ENCODE measurements around the gene EIF4G3. TPM values are rescaled to one million over a fixed set of nuclear protein-coding genes. Genes with fewer than 3 reads are reported as not detected.
"Not testable (repeated sequence)": the region's sequence is repeated elsewhere in the genome, so short reads cannot be mapped to it uniquely, and the experiment has no call there.

EIF4G3 gene
- total RNA-seq, 4 donors from 2014 or later: 18.8 to 75.0 (median 34.9) TPM

GRCh38 chr1:21058035-21058793, 118.5 kb downstream of the EIF4G3 start:
- H3K4me1 ChIP-seq: no peaks in the 10 kb centered on the region
- no peaks in the 10 kb centered on the region for H3K9me3 ChIP-seq
- no peak for DNase-seq
- intact Hi-C loops (cut with DNase I; ENCODE audit: low total_unique reads): no loop called here
- H3K36me3 ChIP-seq: no peaks in the 10 kb centered on the region
- TF ChIP-seq, protein P1, sequence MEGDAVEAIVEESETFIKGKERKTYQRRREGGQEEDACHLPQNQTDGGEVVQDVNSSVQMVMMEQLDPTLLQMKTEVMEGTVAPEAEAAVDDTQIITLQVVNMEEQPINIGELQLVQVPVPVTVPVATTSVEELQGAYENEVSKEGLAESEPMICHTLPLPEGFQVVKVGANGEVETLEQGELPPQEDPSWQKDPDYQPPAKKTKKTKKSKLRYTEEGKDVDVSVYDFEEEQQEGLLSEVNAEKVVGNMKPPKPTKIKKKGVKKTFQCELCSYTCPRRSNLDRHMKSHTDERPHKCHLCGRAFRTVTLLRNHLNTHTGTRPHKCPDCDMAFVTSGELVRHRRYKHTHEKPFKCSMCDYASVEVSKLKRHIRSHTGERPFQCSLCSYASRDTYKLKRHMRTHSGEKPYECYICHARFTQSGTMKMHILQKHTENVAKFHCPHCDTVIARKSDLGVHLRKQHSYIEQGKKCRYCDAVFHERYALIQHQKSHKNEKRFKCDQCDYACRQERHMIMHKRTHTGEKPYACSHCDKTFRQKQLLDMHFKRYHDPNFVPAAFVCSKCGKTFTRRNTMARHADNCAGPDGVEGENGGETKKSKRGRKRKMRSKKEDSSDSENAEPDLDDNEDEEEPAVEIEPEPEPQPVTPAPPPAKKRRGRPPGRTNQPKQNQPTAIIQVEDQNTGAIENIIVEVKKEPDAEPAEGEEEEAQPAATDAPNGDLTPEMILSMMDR (IDR thresholded peaks at IDR 0.05): no peak
- TF ChIP-seq POLR2A (IDR thresholded peaks at IDR 0.05): no peak
- no peak overlapping the region for H3K4me3 ChIP-seq
- no peaks in the 10 kb centered on the region for H3K27me3 ChIP-seq
- H3K27ac ChIP-seq: no peak overlapping the region

- H3K36me3 ChIP-seq; DNase-seq; H3K9me3 ChIP-seq; H3K27me3 ChIP-seq; H3K4me1 ChIP-seq; H3K4me3 ChIP-seq; intact Hi-C loops (cut with DNase I; ENCODE audit: low total_unique reads); H3K27ac ChIP-seq: not testable (repeated sequence)
These were observed 123.3 kb downstream of the EIF4G3 start for GRCh38 chr1:21053189-21053928.

- Histone ChIP-seq H3K27me3 (no peaks in the 10 kb centered on the region), H3K9me3 (no peaks in the 10 kb centered on the region), H3K27ac (no peak overlapping the region), H3K4me1 (no peaks in the 10 kb centered on the region), H3K4me3 (no peak overlapping the region), H3K36me3 (no peaks in the 10 kb centered on the region)
- TF ChIP-seq POLR2A (IDR thresholded peaks at IDR 0.05): no peak
- TF ChIP-seq, protein P1 (IDR thresholded peaks at IDR 0.05): no peak
- intact Hi-C loops (cut with DNase I; ENCODE audit: low total_unique reads): no loop called here
- no peak for DNase-seq
These were observed 124.7 kb downstream of the EIF4G3 start for GRCh38 chr1:21052034-21052433.

GRCh38 chr1:21051177-21051825, 125.4 kb downstream of the EIF4G3 start:
- intact Hi-C loops (cut with DNase I; ENCODE audit: low total_unique reads): no loop called here
- Histone ChIP-seq H3K27me3 (no peaks in the 10 kb centered on the region), H3K4me1 (no peaks in the 10 kb centered on the region)

DNA sequence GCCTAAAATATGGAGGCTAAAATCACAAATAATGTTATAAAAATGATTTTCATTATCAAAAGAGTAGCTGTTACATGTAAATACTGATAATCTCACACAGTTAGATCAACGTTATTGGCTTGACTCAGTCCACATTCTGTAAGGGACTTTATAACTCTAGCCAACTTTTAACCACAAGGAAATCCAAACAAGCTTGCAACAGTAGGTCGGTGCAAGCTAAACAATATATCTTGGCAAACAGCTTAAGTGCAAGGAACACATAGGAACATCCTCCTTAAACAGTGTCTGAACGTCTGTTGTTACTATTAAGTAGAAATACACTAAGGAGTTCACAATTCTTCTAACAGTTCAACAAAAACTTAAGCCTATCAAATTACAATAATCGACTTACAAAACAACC, 126.7 kb downstream of the EIF4G3 start:
- Histone ChIP-seq H3K36me3 (no peaks in the 10 kb centered on the region), H3K9me3 (no peaks in the 10 kb centered on the region), H3K27me3 (no peaks in the 10 kb centered on the region), H3K27ac (no peak overlapping the region), H3K4me3 (no peak overlapping the region), H3K4me1 (no peaks in the 10 kb centered on the region)
- TF ChIP-seq POLR2A (IDR thresholded peaks at IDR 0.05): no peak
- TF ChIP-seq, protein P1 (IDR thresholded peaks at IDR 0.05): no peak
- no peak for DNase-seq
- intact Hi-C loops (cut with DNase I; ENCODE audit: low total_unique reads): no loop called here

More at GRCh38 chr1:21051177-21051825, 125.4 kb downstream of the EIF4G3 start:
- no peak for DNase-seq
- Histone ChIP-seq H3K9me3 (no peaks in the 10 kb centered on the region), H3K27ac (no peak overlapping the region), H3K36me3 (no peaks in the 10 kb centered on the region), H3K4me3 (no peak overlapping the region)
- TF ChIP-seq, protein P1 (IDR thresholded peaks at IDR 0.05): no peak
